OCI-LY1 (cell line): Measurements from ENCODE around the gene SORCS3.

Experiments used
- H2AFZ ChIP-seq: fragments of 200-600 bp; sonication (generic), shearing (Covaris generic); 2 replicates; pipeline ENCODE4 v1.6.0; 2014; ENCODE audit warnings: antibody characterized with exemption, mild to moderate bottlenecking, low read length
- H3F3A ChIP-seq: fragments of 200-600 bp; sonication (generic), shearing (Covaris generic); 2 replicates; pipeline ENCODE4 v1.6.0; 2014; ENCODE audit warnings: mild to moderate bottlenecking, antibody characterized with exemption, low read length, moderate library complexity; ENCODE audit not compliant: insufficient read depth
- H3K27ac ChIP-seq: fragments of 200-600 bp; sonication (generic); 2 replicates; pipeline ENCODE4 v1.5.1; 2014; ENCODE audit warnings: low read length, mixed run types, mild to moderate bottlenecking, low read depth; ENCODE audit not compliant: poor library complexity, severe bottlenecking
- H3K27me3 ChIP-seq: fragments of 200-600 bp; sonication (generic); 2 replicates; pipeline ENCODE4 v1.6.0; 2014; ENCODE audit warnings: antibody characterized with exemption, mild to moderate bottlenecking, low read length, moderate library complexity; ENCODE audit not compliant: insufficient read depth
- H3K36me3 ChIP-seq: fragments of 200-600 bp; sonication (generic); 2 replicates; pipeline ENCODE4 v1.6.1; 2014; ENCODE audit warnings: mild to moderate bottlenecking, antibody characterized with exemption, low read length, moderate library complexity, mixed read lengths; ENCODE audit not compliant: insufficient read depth
- H3K4me1 ChIP-seq: fragments of 200-600 bp; sonication (generic); 2 replicates; pipeline ENCODE4 v1.5.1; 2014; ENCODE audit warnings: mild to moderate bottlenecking, low read length, moderate library complexity; ENCODE audit not compliant: insufficient read depth, severe bottlenecking
- H3K4me2 ChIP-seq: fragments of 200-600 bp; sonication (generic), shearing (Covaris generic); 2 replicates; pipeline ENCODE4 v1.6.1; 2014; ENCODE audit warnings: low read length
- H3K4me3 ChIP-seq: fragments of 200-600 bp; sonication (generic); 2 replicates; pipeline ENCODE4 v1.5.1; 2014; ENCODE audit warnings: low read length, low read depth, mild to moderate bottlenecking, mixed read lengths; ENCODE audit not compliant: poor library complexity, severe bottlenecking
- H3K79me2 ChIP-seq: fragments of 200-600 bp; shearing (Covaris generic); 2 replicates; pipeline ENCODE4 v1.6.1; 2016; ENCODE audit warnings: mixed run types, low read length, mixed read lengths; ENCODE audit not compliant: insufficient read depth
- H3K9ac ChIP-seq: fragments of 200-600 bp; sonication (generic), shearing (Covaris generic); 2 replicates; pipeline ENCODE4 v1.6.1; 2014; ENCODE audit warnings: mild to moderate bottlenecking, low read length, mixed read lengths
- H3K9me2 ChIP-seq: fragments of 200-600 bp; sonication (generic), shearing (Covaris generic); 2 replicates; pipeline ENCODE4 v1.6.1; 2014; ENCODE audit warnings: low read depth, mild to moderate bottlenecking, low read length, mixed read lengths
- H3K9me3 ChIP-seq: fragments of 200-600 bp; shearing (Covaris generic); 2 replicates; pipeline ENCODE4 v1.6.1; 2014; ENCODE audit warnings: low read length, mixed read lengths
- H4K20me1 ChIP-seq: fragments of 200-600 bp; sonication (generic), shearing (Covaris generic); 2 replicates; pipeline ENCODE4 v1.6.0; 2016; ENCODE audit warnings: mild to moderate bottlenecking, low read length; ENCODE audit not compliant: insufficient read depth
- EZH2 ChIP-seq: fragments of 200-600 bp; sonication (generic), shearing (Covaris generic); IDR thresholded peaks from 2 replicates; pipeline ENCODE4 v1.8.0; 2017; ENCODE audit warnings: borderline replicate concordance, mixed run types, mild to moderate bottlenecking, antibody characterized with exemption, low read length, moderate library complexity, mixed read lengths
- TF ChIP-seq, protein P1 (sequence below): fragments of 200-600 bp; sonication (generic), shearing (Covaris generic); IDR thresholded peaks from 2 replicates; pipeline ENCODE4 v1.5.1; 2017; ENCODE audit warnings: mild to moderate bottlenecking, antibody characterized with exemption, low read length, moderate library complexity, mixed read lengths

The SORCS3 gene

GRCh38 chr10:104906112-104906511 lies 265.0 kb downstream of the SORCS3 start:
- no peaks in the 10 kb centered on the region for H3K27me3 ChIP-seq
- TF ChIP-seq EZH2, result no peak
- TF ChIP-seq, protein P1, sequence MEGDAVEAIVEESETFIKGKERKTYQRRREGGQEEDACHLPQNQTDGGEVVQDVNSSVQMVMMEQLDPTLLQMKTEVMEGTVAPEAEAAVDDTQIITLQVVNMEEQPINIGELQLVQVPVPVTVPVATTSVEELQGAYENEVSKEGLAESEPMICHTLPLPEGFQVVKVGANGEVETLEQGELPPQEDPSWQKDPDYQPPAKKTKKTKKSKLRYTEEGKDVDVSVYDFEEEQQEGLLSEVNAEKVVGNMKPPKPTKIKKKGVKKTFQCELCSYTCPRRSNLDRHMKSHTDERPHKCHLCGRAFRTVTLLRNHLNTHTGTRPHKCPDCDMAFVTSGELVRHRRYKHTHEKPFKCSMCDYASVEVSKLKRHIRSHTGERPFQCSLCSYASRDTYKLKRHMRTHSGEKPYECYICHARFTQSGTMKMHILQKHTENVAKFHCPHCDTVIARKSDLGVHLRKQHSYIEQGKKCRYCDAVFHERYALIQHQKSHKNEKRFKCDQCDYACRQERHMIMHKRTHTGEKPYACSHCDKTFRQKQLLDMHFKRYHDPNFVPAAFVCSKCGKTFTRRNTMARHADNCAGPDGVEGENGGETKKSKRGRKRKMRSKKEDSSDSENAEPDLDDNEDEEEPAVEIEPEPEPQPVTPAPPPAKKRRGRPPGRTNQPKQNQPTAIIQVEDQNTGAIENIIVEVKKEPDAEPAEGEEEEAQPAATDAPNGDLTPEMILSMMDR, result no peak

DNA sequence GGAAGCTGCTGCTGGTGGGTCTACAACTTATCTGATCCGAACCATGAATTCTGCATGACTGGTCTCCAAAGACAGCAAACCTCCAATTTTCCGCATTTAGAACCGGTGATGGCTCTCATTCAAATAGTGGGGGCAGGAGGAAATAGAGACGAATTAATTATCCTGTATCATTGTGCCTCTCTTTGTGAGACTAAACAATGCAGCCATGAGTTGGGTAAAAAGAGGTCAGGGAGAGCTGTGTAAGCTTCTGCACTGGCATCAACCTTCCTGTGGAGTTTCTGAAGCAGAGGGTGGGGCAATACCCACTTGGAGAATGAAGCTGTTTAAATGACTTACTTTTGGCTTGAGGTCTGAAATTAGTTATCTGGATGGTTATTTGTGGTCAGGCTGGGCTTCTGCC lies 266.4 kb downstream of the SORCS3 start:
- Histone ChIP-seq H3K4me1 (no peaks in the 10 kb centered on the region), H3K79me2 (no peaks in the 10 kb centered on the region), H3K27me3 (no peaks in the 10 kb centered on the region), H3K4me3 (no peak overlapping the region), H3F3A (no peaks in the 10 kb centered on the region), H3K9me3 (no peaks in the 10 kb centered on the region), H3K27ac (no peak overlapping the region), H3K36me3 (no peaks in the 10 kb centered on the region), H4K20me1 (no peaks in the 10 kb centered on the region), H2AFZ (no peak overlapping the region), H3K9ac (no peak overlapping the region), H3K9me2 (no peaks in the 10 kb centered on the region), H3K4me2 (no peak overlapping the region)
- TF ChIP-seq, protein P1, result no peak
- TF ChIP-seq EZH2, result no peak

More at GRCh38 chr10:104906112-104906511, 265.0 kb downstream of the SORCS3 start:
- Histone ChIP-seq H3F3A (no peaks in the 10 kb centered on the region), H3K9me2 (no peaks in the 10 kb centered on the region), H3K4me1 (no peaks in the 10 kb centered on the region), H3K27ac (no peak overlapping the region), H3K9ac (no peak overlapping the region), H3K36me3 (no peaks in the 10 kb centered on the region), H3K79me2 (no peaks in the 10 kb centered on the region), H4K20me1 (no peaks in the 10 kb centered on the region), H3K4me2 (no peak overlapping the region), H2AFZ (no peak overlapping the region), H3K9me3 (no peaks in the 10 kb centered on the region), H3K4me3 (no peak overlapping the region)

GRCh38 chr10:104908581-104908980 lies 267.5 kb downstream of the SORCS3 start:
- H3K36me3 ChIP-seq, result no peaks in the 10 kb centered on the region
- TF ChIP-seq, protein P1, result no peak
- no peak for TF ChIP-seq EZH2

More at GRCh38 chr10:104908581-104908980, 267.5 kb downstream of the SORCS3 start:
- no peaks in the 10 kb centered on the region for H3F3A ChIP-seq
- no peaks in the 10 kb centered on the region for H3K9me3 ChIP-seq
- H3K4me1 ChIP-seq, result no peaks in the 10 kb centered on the region
- H3K9me2 ChIP-seq, result no peaks in the 10 kb centered on the region
- H3K9ac ChIP-seq, result no peak overlapping the region
- no peak overlapping the region for H3K4me3 ChIP-seq
- H4K20me1 ChIP-seq, result no peaks in the 10 kb centered on the region
- H3K27me3 ChIP-seq, result no peaks in the 10 kb centered on the region
- no peak overlapping the region for H2AFZ ChIP-seq
- H3K79me2 ChIP-seq, result no peaks in the 10 kb centered on the region
- no peak overlapping the region for H3K4me2 ChIP-seq
- H3K27ac ChIP-seq, result no peak overlapping the region
